Stomach (tissue), 9 donors: ENCODE measurements around the gene TLNRD1. TPM values are rescaled to one million over a fixed set of nuclear protein-coding genes. Genes with fewer than 3 reads are reported as not detected.

Experiments used
- DNase-seq, 2 donors: peaks; one replicate each; pipeline versions ENCODE4 v3.0.0 to v3.0.0-alpha.2; 2013 to 2019
- H3K27ac ChIP-seq, 5 donors: fragments of 200-600 bp in 4 of 5; sonication (generic) in 4 of 5; one replicate each; pipeline ENCODE4 v1.5.1; 2013 to 2019; ENCODE audit warnings: mild to moderate bottlenecking in 1 of 5, moderate library complexity in 1 of 5
- H3K27me3 ChIP-seq, 3 donors: fragments of 200-600 bp; sonication (generic); one replicate each; pipeline ENCODE4 v1.5.1; 2017 to 2019; ENCODE audit warnings: mixed run types in 1 of 3
- H3K36me3 ChIP-seq, 4 donors: fragments of 200-600 bp; sonication (generic); 1 replicate in 3 of 4; 2 replicates in 1 of 4; pipeline ENCODE4 v1.5.1; 2016 to 2019
- H3K4me1 ChIP-seq, 4 donors: fragments of 200-600 bp; sonication (generic); one replicate each; pipeline ENCODE4 v1.5.1; 2016 to 2019
- H3K4me3 ChIP-seq, 4 donors: fragments of 200-600 bp; sonication (generic) in 3 of 4; one replicate each; pipeline ENCODE4 v1.5.1; 2016 to 2019; ENCODE audit warnings: mild to moderate bottlenecking in 1 of 4
- H3K9me3 ChIP-seq, 4 donors: fragments of 200-600 bp; sonication (generic); one replicate each; pipeline ENCODE4 v1.5.1; 2016 to 2019
- EP300 ChIP-seq: sonication (generic); formaldehyde crosslinking; IDR thresholded peaks from one replicate; pipeline ENCODE4 v1.6.1; 2017; ENCODE audit warnings: antibody characterized with exemption
- POLR2A ChIP-seq, 4 donors: fragments of 450-650 bp; IDR thresholded peaks; one replicate each; pipeline ENCODE4 v1.6.1; 2016; ENCODE audit warnings: antibody characterized with exemption in 4 of 4, control low read depth in 2 of 4, mild to moderate bottlenecking in 1 of 4, moderate library complexity in 1 of 4
- POLR2AphosphoS5 ChIP-seq, 3 donors: sonication (generic); formaldehyde crosslinking; IDR thresholded peaks; one replicate each; pipeline ENCODE4 v1.6.1; 2016; ENCODE audit warnings: antibody characterized with exemption in 3 of 3
- WGBS, 5 donors: extraction: QIAGEN DNeasy Blood & Tissue Kit in 3 of 5; methylation state at CpG; one replicate each; pipeline versions ENCODE4 v1.1.5 to v1.1.7; 2013 to 2018; 5-methylcytosine and 5-hydroxymethylcytosine counted together
- intact Hi-C: fragments of 100-400 bp; cut with DNase I; formaldehyde crosslinking; loops from one replicate; pipeline ENCODE4 v1.15.1; 2023; ENCODE audit warnings: low total_unique reads
- polyA plus RNA-seq, 3 donors: library from polyadenylated mRNA; stranded (reverse); fragments of 200-250 nt; gene quantifications; one replicate each; pipeline ENCODE4 v1.2.3, GENCODE V29; 2013
- total RNA-seq, 5 donors: library from RNA; depleted of rRNA; stranded (reverse); fragments of >200 nt; gene quantifications; one replicate each; pipeline versions ENCODE4 v1.1.0 to v1.2.3, GENCODE V29; 2014 to 2016
- TF ChIP-seq, protein P1 (sequence below), 7 experiments: fragments of 450-650 bp in 4 of 7; fragments of 200-600 bp in 3 of 7; sonication (generic) in 3 of 7; IDR thresholded peaks; one replicate each; pipeline ENCODE4 v1.5.1; 2016 to 2019; ENCODE audit warnings: antibody characterized with exemption in 7 of 7, control low read depth in 2 of 7, mild to moderate bottlenecking in 1 of 7
- donor health status: healthy with polysubstance abuse.
- donor health status: Bipolar disorder and iron deficiency.
- donor health status: healthy.

TLNRD1 gene
- total and polyA plus RNA-seq, 8 donors, result 1.8 to 88.3 (median 10.0) TPM

DNA sequence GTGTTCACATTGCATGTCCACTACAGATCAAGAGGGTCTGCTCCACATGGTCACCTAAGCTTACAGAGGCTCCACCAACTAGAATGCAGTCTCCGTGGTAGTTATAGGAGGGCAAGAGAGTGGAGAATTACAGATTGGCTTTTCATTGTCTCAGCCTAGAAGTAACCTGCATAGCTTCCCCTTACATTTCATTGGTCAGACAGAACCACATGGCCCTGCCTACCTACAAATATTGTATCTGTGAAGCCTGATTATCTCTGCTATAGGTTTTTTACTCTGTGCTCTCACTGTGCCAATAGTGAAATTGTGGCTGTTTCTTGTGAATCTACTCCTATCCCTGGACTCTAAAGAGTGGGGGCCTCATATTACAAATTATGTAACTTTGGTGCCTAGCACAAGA, 2.5 kb upstream of the TLNRD1 start:
- WGBS, 5 donors, result 60 to 90% (median 75%) methylated on average over 1 of the region's 1 CpG
- Histone ChIP-seq H3K4me3 (no peak overlapping the region), H3K36me3 (peaks cover 5 to 9% (median 8%) of the 10 kb centered on the region in 4 donors), H3K27me3 (no peaks in the 10 kb centered on the region), H3K4me1 (peaks cover 19 to 37% (median 33%) of the 10 kb centered on the region in 4 donors), H3K9me3 (no peaks in the 10 kb centered on the region), H3K27ac (peak overlapping the region in 4 of 5 donors; percentile 3 to 100 (median 46))
- intact Hi-C loops, result no loop called here
- DNase-seq, result no peak
- TF ChIP-seq, protein P1, sequence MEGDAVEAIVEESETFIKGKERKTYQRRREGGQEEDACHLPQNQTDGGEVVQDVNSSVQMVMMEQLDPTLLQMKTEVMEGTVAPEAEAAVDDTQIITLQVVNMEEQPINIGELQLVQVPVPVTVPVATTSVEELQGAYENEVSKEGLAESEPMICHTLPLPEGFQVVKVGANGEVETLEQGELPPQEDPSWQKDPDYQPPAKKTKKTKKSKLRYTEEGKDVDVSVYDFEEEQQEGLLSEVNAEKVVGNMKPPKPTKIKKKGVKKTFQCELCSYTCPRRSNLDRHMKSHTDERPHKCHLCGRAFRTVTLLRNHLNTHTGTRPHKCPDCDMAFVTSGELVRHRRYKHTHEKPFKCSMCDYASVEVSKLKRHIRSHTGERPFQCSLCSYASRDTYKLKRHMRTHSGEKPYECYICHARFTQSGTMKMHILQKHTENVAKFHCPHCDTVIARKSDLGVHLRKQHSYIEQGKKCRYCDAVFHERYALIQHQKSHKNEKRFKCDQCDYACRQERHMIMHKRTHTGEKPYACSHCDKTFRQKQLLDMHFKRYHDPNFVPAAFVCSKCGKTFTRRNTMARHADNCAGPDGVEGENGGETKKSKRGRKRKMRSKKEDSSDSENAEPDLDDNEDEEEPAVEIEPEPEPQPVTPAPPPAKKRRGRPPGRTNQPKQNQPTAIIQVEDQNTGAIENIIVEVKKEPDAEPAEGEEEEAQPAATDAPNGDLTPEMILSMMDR (IDR thresholded peaks at IDR 0.05), result no peak
- TF ChIP-seq EP300 (no peak), POLR2A (IDR thresholded peaks at IDR 0.05) (no peak), POLR2AphosphoS5 (IDR thresholded peaks at IDR 0.05) (no peak)

DNA sequence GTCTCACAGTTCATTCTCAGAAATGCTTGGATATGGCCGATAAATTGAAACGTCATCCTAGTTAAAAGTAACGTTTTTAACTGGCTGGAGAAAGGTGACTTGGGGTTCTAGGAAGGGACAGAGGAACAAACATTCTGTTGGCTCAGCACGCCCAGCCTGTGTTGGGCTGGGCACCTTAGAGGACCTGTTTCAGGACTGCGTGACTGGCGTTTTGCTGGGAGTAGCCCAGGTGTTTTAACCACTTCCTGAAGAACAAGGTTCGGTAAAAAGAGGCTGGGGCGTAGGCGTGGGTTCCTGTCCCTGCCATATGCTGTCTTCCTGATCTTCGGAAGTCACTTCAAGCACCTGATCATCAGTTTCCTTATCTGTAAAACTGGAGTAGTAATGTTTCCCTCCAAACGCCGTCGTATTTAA, 1.1 kb upstream of the TLNRD1 start:
- peak in 2 of 3 donors; percentile 68 to 78 for TF ChIP-seq POLR2AphosphoS5 (IDR thresholded peaks at IDR 0.05)
- no peak for TF ChIP-seq POLR2A (IDR thresholded peaks at IDR 0.05)
- Histone ChIP-seq H3K9me3 (no peaks in the 10 kb centered on the region), H3K27me3 (no peaks in the 10 kb centered on the region), H3K4me1 (peaks cover 21 to 48% (median 43%) of the 10 kb centered on the region in 4 donors), H3K36me3 (peaks cover 6 to 17% (median 14%) of the 10 kb centered on the region in 4 donors), H3K4me3 (peak overlapping the region; percentile 73 to 95 (median 89)), H3K27ac (peak overlapping the region; percentile 63 to 100 (median 98))
- DNase-seq, result peak; percentile 78 to 82
- intact Hi-C loops, result no loop called here
- WGBS, 5 donors, result 14 to 36% (median 18%) methylated on average over 13 of the region's 13 CpGs

DNA sequence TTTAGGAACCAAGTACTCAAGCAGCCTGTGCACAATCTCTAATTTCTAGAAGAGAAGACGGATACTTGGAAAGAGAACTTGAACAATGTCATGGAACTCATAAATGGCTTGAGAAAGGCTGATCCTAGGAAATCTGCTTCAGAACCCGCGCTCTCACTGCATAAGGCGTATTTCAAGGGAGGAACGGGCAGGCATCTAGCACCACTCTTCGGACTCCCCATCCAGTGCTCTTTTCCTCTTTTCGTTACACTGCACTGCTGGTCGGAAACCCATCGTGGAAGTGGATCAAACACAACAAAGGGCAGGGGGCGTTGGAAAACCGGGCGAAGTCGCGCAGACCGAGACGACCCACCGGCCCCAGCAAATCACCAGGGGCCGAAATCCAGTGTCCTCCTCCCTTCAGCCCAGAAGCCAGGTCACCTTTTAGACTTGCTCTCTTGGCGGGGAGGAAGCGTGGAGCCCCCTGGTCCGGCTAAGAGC, 539 bp upstream of the TLNRD1 start:
- Histone ChIP-seq H3K27ac (peak overlapping the region; percentile 98 to 100 (median 98)), H3K36me3 (peaks cover 6 to 17% (median 14%) of the 10 kb centered on the region in 4 donors), H3K4me1 (peaks cover 21 to 53% (median 44%) of the 10 kb centered on the region in 4 donors), H3K27me3 (no peaks in the 10 kb centered on the region), H3K9me3 (no peaks in the 10 kb centered on the region), H3K4me3 (peak overlapping the region; percentile 73 to 95 (median 89))
- WGBS, 5 donors, result 1 to 3% (median 2%) methylated on average over 18 to 21 of the region's 21 CpGs
- no peak for TF ChIP-seq EP300
- TF ChIP-seq, protein P1 (IDR thresholded peaks at IDR 0.05), result no peak
- TF ChIP-seq POLR2A (IDR thresholded peaks at IDR 0.05), result no peak
- TF ChIP-seq POLR2AphosphoS5 (IDR thresholded peaks at IDR 0.05), result no peak
- no peak for DNase-seq
- intact Hi-C loops, result no loop called here

DNA sequence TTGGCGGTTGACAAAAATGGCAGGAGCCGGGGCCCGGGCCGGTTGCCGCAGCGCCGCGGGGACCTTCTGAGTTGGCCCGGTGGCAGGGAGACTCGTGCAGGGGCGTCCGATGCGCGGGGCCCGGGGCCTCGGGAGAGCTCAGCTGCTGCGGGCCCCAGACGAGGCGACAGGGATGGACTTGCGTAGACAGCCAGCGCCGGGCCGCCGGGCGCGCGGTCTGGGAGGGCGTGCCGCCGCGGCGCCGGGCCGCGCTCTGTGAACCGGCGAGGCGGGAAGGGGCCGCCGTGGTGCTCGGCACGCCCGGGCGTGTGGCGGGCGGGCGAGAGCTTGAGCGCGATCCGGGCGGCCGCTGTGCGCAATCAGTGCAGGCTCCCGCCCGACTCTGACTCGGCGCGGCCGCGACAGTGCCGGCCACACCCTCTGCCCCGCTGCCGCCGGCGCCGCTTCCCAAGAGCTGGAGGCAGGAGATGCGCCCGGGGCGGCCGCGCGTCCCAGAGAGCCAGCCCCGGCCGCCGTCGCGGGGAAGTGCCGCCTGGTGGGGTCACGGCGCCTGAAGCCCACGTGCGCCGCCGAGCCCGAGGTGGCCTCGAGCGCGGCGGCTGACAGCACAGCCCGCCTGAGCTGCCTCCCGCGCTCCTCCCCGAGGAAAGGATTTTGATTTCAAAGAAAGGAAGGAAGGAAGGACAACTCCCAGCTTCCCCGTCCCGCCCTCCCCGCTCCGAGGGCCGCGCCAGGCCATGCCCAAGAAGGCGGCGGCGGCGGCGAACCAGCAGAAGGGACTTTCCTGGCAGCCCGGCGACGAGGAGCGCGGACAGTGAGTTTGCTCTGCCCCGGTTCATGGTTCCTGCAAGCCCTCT, 657 bp downstream of the TLNRD1 start:
- peak; percentile 65 to 82 for DNase-seq
- no peaks in the 10 kb centered on the region for H3K9me3 ChIP-seq
- H3K27me3 ChIP-seq, result no peaks in the 10 kb centered on the region
- intact Hi-C loops, result no loop called here
- H3K36me3 ChIP-seq, result peaks cover 6 to 17% (median 14%) of the 10 kb centered on the region in 4 donors
- H3K4me1 ChIP-seq, result peaks cover 21 to 65% (median 50%) of the 10 kb centered on the region in 4 donors
- peak overlapping the region; percentile 98 to 100 (median 98) for H3K27ac ChIP-seq
- H3K4me3 ChIP-seq, result peak overlapping the region; percentile 73 to 95 (median 89)
- TF ChIP-seq, protein P1 (IDR thresholded peaks at IDR 0.05), result no peak
- TF ChIP-seq POLR2A (IDR thresholded peaks at IDR 0.05), result no peak
- no peak for TF ChIP-seq EP300
- TF ChIP-seq POLR2AphosphoS5 (IDR thresholded peaks at IDR 0.05), result peak in 2 of 3 donors; percentile 35 to 39
- WGBS, 5 donors, result 0 to 1% (median 0%) methylated on average over 17 to 102 of the region's 110 CpGs
